GM10266 (cell line): ENCODE measurements around the gene OXNAD1.

Experiments used
- DNase-seq: peaks from one replicate; pipeline ENCODE4 v3.0.0; 2012; ENCODE audit errors: extremely low spot score
- CTCF ChIP-seq: IDR thresholded peaks from 2 replicates; pipeline ENCODE4 v1.5.1; 2012; ENCODE audit warnings: mild to moderate bottlenecking, low read depth; ENCODE audit not compliant: control insufficient read depth, insufficient read depth; ENCODE audit errors: missing control alignments

The OXNAD1 gene

GRCh38 chr3:16279010-16279801, 14.2 kb downstream of the OXNAD1 start:
- no peak for TF ChIP-seq CTCF
- DNase-seq, result no peak

- no peak for DNase-seq
- no peak for TF ChIP-seq CTCF
Observed at GRCh38 chr3:16280671-16281070, 15.7 kb downstream of the OXNAD1 start.

- DNase-seq, result no peak
- no peak for TF ChIP-seq CTCF
Observed at GRCh38 chr3:16284633-16285032, 19.6 kb downstream of the OXNAD1 start.

GRCh38 chr3:16286161-16286560, 21.1 kb downstream of the OXNAD1 start:
- DNase-seq, result no peak
- TF ChIP-seq CTCF, result no peak

GRCh38 chr3:16286751-16287543, 21.9 kb downstream of the OXNAD1 start:
- TF ChIP-seq CTCF, result no peak
- no peak for DNase-seq

- no peak for DNase-seq
- no peak for TF ChIP-seq CTCF
Observed at GRCh38 chr3:16288664-16289063, 23.7 kb downstream of the OXNAD1 start.
